K562 (cell line): ENCODE measurements around the gene FUCA1. TPM values are rescaled to one million over a fixed set of nuclear protein-coding genes. Genes with fewer than 3 reads are reported as not detected.

Experiments
- ATAC-seq: fragments of 200-7000 bp; cut with Tn5 transposase; 3 replicates; pipeline ENCODE4 v1.9.1; 2020; ENCODE audit warnings: moderate library complexity
- BruUV-seq: library from RNA; stranded (reverse); fragments of 400-500 nt; replicated peaks from 2 replicates; lab custom pipeline; 2021; lab: Mats Ljungman, UMichigan
- CTCF ChIA-PET: fragments of 300-600 bp; formaldehyde crosslinking; extraction: SDS; loops from one replicate; lab custom pipeline; 2021; ENCODE audit warnings: low intra/inter-chr PET ratio; lab: Yijun Ruan, JAX
- POLR2A ChIA-PET: fragments of 300-600, 350-650 bp; sonication (Branson Sonifier 250); formaldehyde crosslinking; extraction: SDS; loops from one replicate; lab custom pipeline; 2021; ENCODE audit warnings: antibody characterized with exemption, inconsistent platforms; lab: Yijun Ruan, JAX
- DNase-seq, 4 experiments: peaks; one replicate each; pipeline versions ENCODE4 v3.0.0 to v3.0.0-alpha.2; 2011 to 2018; ENCODE audit warnings: low spot score in 3 of 4, mixed read lengths in 3 of 4; ENCODE audit errors: extremely low read depth in 1 of 4
- FAIRE-seq: peaks from 2 replicates; lab custom pipeline; 2011; peaks lifted over from hg19 to GRCh38; lab: Jason Lieb, UNC
- H2AFZ ChIP-seq: 2 replicates; pipeline ENCODE4 v1.6.0; 2011; ENCODE audit warnings: low read depth, low read length, control low read depth, inconsistent platforms
- H3K27ac ChIP-seq: fragments of 200-600 bp; 3 replicates; pipeline ENCODE4 v1.8.0; 2011; ENCODE audit warnings: low read depth, mild to moderate bottlenecking, control low read depth, inconsistent platforms, low read length, moderate library complexity, mixed read lengths; ENCODE audit errors: extremely low read depth
- H3K27me3 ChIP-seq, 2 experiments: fragments of 300-600 bp in 1 of 2; 2 replicates in 1 of 2; 3 replicates in 1 of 2; pipeline versions ENCODE4 v1.6.0 to v1.8.0; 2011; ENCODE audit warnings: inconsistent platforms in 2 of 2, low read length in 2 of 2, mild to moderate bottlenecking in 1 of 2, mixed read lengths in 1 of 2, moderate library complexity in 1 of 2; ENCODE audit not compliant: control insufficient read depth in 2 of 2, insufficient read depth in 2 of 2
- H3K36me3 ChIP-seq: fragments of 300-600 bp; 3 replicates; pipeline ENCODE4 v1.8.0; 2011; ENCODE audit warnings: mild to moderate bottlenecking, low read length, inconsistent platforms; ENCODE audit not compliant: control insufficient read depth, insufficient read depth
- H3K4me1 ChIP-seq, 2 experiments: fragments of 200-600 bp in 1 of 2; replicated peaks in 1 of 2; 2 replicates in 1 of 2; 3 replicates in 1 of 2; pipeline versions ENCODE4 v1.5.1 to v1.8.0; 2011; ENCODE audit warnings: inconsistent platforms in 2 of 2, low read length in 2 of 2, mild to moderate bottlenecking in 1 of 2, mixed read lengths in 1 of 2, moderate library complexity in 1 of 2; ENCODE audit not compliant: control insufficient read depth in 2 of 2, insufficient read depth in 2 of 2
- H3K4me2 ChIP-seq: 2 replicates; pipeline ENCODE4 v1.6.1; 2011; ENCODE audit warnings: low read length, control low read depth, inconsistent platforms, mixed read lengths; ENCODE audit not compliant: insufficient read depth
- H3K4me3 ChIP-seq: fragments of 200-600 bp; sonication (generic), shearing (Covaris generic); 2 replicates; pipeline ENCODE4 v1.5.1; 2016; ENCODE audit warnings: control low read depth, inconsistent platforms
- H3K79me2 ChIP-seq: fragments of 200-600 bp; 3 replicates; pipeline ENCODE4 v1.8.0; 2011; ENCODE audit warnings: low read length, inconsistent platforms; ENCODE audit not compliant: control insufficient read depth, insufficient read depth
- H3K9ac ChIP-seq, 2 experiments: 2 replicates each; pipeline versions ENCODE4 v1.6.0 to v1.6.1; 2011; ENCODE audit warnings: low read depth in 2 of 2, low read length in 2 of 2, control low read depth in 1 of 2, inconsistent platforms in 1 of 2, mild to moderate bottlenecking in 1 of 2, mixed read lengths in 1 of 2; ENCODE audit not compliant: insufficient read depth in 1 of 2
- H3K9me1 ChIP-seq: one replicate; pipeline ENCODE4 v1.6.0; 2011; ENCODE audit warnings: inconsistent platforms, mild to moderate bottlenecking, low read length, moderate library complexity; ENCODE audit not compliant: control insufficient read depth, insufficient read depth
- H3K9me3 ChIP-seq: replicated peaks from 2 replicates; pipeline ENCODE4 v1.5.1; 2011; ENCODE audit warnings: low read depth, low read length, inconsistent platforms; ENCODE audit not compliant: control insufficient read depth, insufficient read depth
- H4K20me1 ChIP-seq: replicated peaks from 2 replicates; pipeline ENCODE4 v1.6.1; 2011; ENCODE audit warnings: low read length, inconsistent platforms, mixed read lengths; ENCODE audit not compliant: control insufficient read depth, insufficient read depth
- ARID1B ChIP-seq: fragments of 450-650 bp; IDR thresholded peaks from 2 replicates; pipeline ENCODE4 v1.6.1; 2016; ENCODE audit warnings: antibody characterized with exemption, mild to moderate bottlenecking, inconsistent platforms
- CBFA2T3 ChIP-seq: fragments of 450-650 bp; IDR thresholded peaks from 2 replicates; pipeline ENCODE4 v1.6.1; 2017
- CREB3 ChIP-seq: fragments of 450-650 bp; conservative IDR thresholded peaks from 2 replicates; pipeline ENCODE4 v1.6.1; 2016; ENCODE audit warnings: missing genetic modification characterization, low read depth, mild to moderate bottlenecking, missing compliant biosample characterization, moderate library complexity
- ESRRA ChIP-seq: fragments of 450-650 bp; IDR thresholded peaks from 2 replicates; pipeline ENCODE4 v1.6.1; 2014; ENCODE audit warnings: low read depth, mild to moderate bottlenecking, moderate library complexity, borderline replicate concordance
- JUND ChIP-seq, 2 experiments: IDR thresholded peaks; 2 replicates in 1 of 2; 3 replicates in 1 of 2; pipeline ENCODE4 v1.6.1; 2011; ENCODE audit warnings: borderline replicate concordance in 2 of 2, low read depth in 2 of 2, low read length in 2 of 2, improper control_type of control experiment in 1 of 2, missing biosample characterization in 1 of 2, missing genetic modification characterization in 1 of 2, missing genetic modification reagents in 1 of 2
- MEIS2 ChIP-seq: fragments of 450-650 bp; IDR thresholded peaks from 2 replicates; pipeline ENCODE4 v1.6.1; 2014; ENCODE audit warnings: mild to moderate bottlenecking; ENCODE audit not compliant: partially characterized antibody
- RBM39 ChIP-seq: fragments of 200-400 bp; formaldehyde crosslinking; optimal IDR thresholded peaks from 2 replicates; pipeline ENCODE3; 2018; ENCODE audit warnings: low read depth, low read length
- RCOR1 ChIP-seq, 2 experiments: IDR thresholded peaks; 2 replicates each; pipeline ENCODE4 v1.6.1; 2012; ENCODE audit warnings: low read depth in 2 of 2, low read length in 2 of 2, borderline replicate concordance in 1 of 2, improper control_type of control experiment in 1 of 2
- SMAD3 ChIP-seq: fragments of 450-650 bp; formaldehyde crosslinking; conservative IDR thresholded peaks from 2 replicates; pipeline ENCODE4 v1.4.0; 2020; ENCODE audit warnings: mild to moderate bottlenecking
- TAL1 ChIP-seq: fragments of 450-650 bp; IDR thresholded peaks from 2 replicates; pipeline ENCODE4 v1.6.1; 2016; ENCODE audit warnings: mild to moderate bottlenecking
- TEAD4 ChIP-seq, 2 experiments: sonication (generic) in 1 of 2; formaldehyde crosslinking in 1 of 2; IDR thresholded peaks; 2 replicates each; pipeline versions ENCODE4 v1.6.1 to v1.8.0; 2012 to 2022; ENCODE audit warnings: borderline replicate concordance in 1 of 2, inconsistent platforms in 1 of 2, low read length in 1 of 2, mild to moderate bottlenecking in 1 of 2, missing genetic modification reagents in 1 of 2
- ZBTB49 ChIP-seq: sonication (generic); formaldehyde crosslinking; IDR thresholded peaks from 2 replicates; pipeline ENCODE4 v1.8.0; 2022; ENCODE audit warnings: missing genetic modification reagents, mild to moderate bottlenecking, borderline replicate concordance
- ZNF224 ChIP-seq: sonication (generic); formaldehyde crosslinking; IDR thresholded peaks from 2 replicates; pipeline ENCODE4 v1.8.0; 2022; ENCODE audit warnings: mild to moderate bottlenecking, missing genetic modification reagents
- ZNF766 ChIP-seq: fragments of 200-800 bp; sonication (Bioruptor generic); conservative IDR thresholded peaks from 2 replicates; pipeline ENCODE4 v1.6.1; 2016; ENCODE audit warnings: missing genetic modification characterization, missing compliant biosample characterization
- WGBS: fragments of 100-300 bp; shearing (Covaris generic); methylation state at CpG from one replicate; pipeline ENCODE4 v1.1.6; 2016; ENCODE audit warnings: low coverage, mixed read lengths; ENCODE audit not compliant: insufficient coverage; ENCODE audit errors: missing lambda C conversion rate; 5-methylcytosine and 5-hydroxymethylcytosine counted together
- in situ Hi-C: fragments of 300-500 bp; cut with MboI; formaldehyde crosslinking; loops from 4 replicates; pipeline ENCODE4 v1.15.0; 2018; ENCODE audit warnings: inconsistent platforms, mixed read lengths
- intact Hi-C: fragments of 100-400 bp; cut with micrococcal nuclease; formaldehyde crosslinking; loops from 2 replicates; pipeline ENCODE4 v1.14.2; 2022
- polyA plus RNA-seq, 8 experiments: library from polyadenylated mRNA; depleted of rRNA in 4 of 8; stranded (reverse) in 5 of 8; unstranded in 3 of 8; fragments of >200 nt; fragmentation: Nextera tagmentation in 2 of 8; fragmentation: Illumina TruSeq in 1 of 8; extraction: Ambion mirVana in 2 of 8; extraction: Trizol in 1 of 8; gene quantifications; 2 replicates each; pipeline versions ENCODE4 v1.2.1 to v1.2.3, GENCODE V29; 2011 to 2014; ENCODE audit warnings: inconsistent platforms in 1 of 8, missing spikeins in 1 of 8
- total RNA-seq, 7 experiments: library from RNA; depleted of rRNA in 6 of 7; stranded (reverse); fragments of >200 nt in 6 of 7; fragmentation: Illumina TruSeq in 2 of 7; extraction: Trizol in 2 of 7; gene quantifications; 2 replicates each; pipeline versions ENCODE4 v1.2.1 to v1.2.3, GENCODE V29; 2011 to 2021; ENCODE audit warnings: low replicate concordance in 1 of 7

FUCA1 gene
- total and polyA plus RNA-seq, 9 of the 15 experiments (the other 6 are each of a cell fraction or from before 2014, with no cell fraction given) = 7.0 to 20.5 (median 13.5) TPM

GRCh38 chr1:23899070-23899469, 31.0 kb upstream of the FUCA1 start:
- FAIRE-seq (peak; percentile 70), DNase-seq (no peak), ATAC-seq (no peak)
- no peak overlapping the region for H3K9ac ChIP-seq
- H3K27me3 ChIP-seq = peaks cover 4 to 21% of the 10 kb centered on the region in 2 experiments; a peak in 4 of 5 replicates
- H3K79me2 ChIP-seq = no peaks in the 10 kb centered on the region
- no peak overlapping the region for H3K4me3 ChIP-seq
- POLR2A ChIA-PET = no interaction called here
- no peak for TF ChIP-seq ZNF224 (CRISPR knock-in tag)
- peak; percentile 71 for TF ChIP-seq ZNF766 (CRISPR knock-in tag)
- TF ChIP-seq ZBTB49 = no peak
- TF ChIP-seq ESRRA = peak; percentile 68
- peak; percentile 34 for TF ChIP-seq MEIS2
- no peak for TF ChIP-seq RBM39
- peak; percentile 56; the same call in 1 of the 2 replicates for TF ChIP-seq TEAD4 (IDR thresholded peaks at IDR 0.05; ENCODE audit: low read length)
- no peak for TF ChIP-seq TEAD4 (CRISPR knock-in tag; IDR thresholded peaks at IDR 0.05; ENCODE audit: borderline replicate concordance)
- TF ChIP-seq JUND (IDR thresholded peaks at IDR 0.05; ENCODE audit: borderline replicate concordance, low read depth, low read length) = 0 out of 2 replicates have a peak, but pooled peaks have one; percentile 10
- TF ChIP-seq JUND (tag; IDR thresholded peaks at IDR 0.05; ENCODE audit: borderline replicate concordance, low read depth, low read length) = no peak; the same call in 2 of the 3 replicates
- 0 out of 2 replicates have a peak, but pooled peaks have one; percentile 29 for TF ChIP-seq SMAD3 (CRISPR knock-in tag)
- TF ChIP-seq CREB3 = peak; percentile 55; the same call in 1 of the 2 replicates
- 0 out of 4 replicates have a peak, but pooled peaks of 1 of the 2 experiments have one; percentile 29 for TF ChIP-seq RCOR1 (IDR thresholded peaks at IDR 0.05; ENCODE audit: borderline replicate concordance in 1 of 2, low read depth in 2 of 2, low read length in 2 of 2)
- TF ChIP-seq TAL1 = 0 out of 2 replicates have a peak, but pooled peaks have one; percentile 22
- peak; percentile 50 for TF ChIP-seq CBFA2T3
- TF ChIP-seq ARID1B = peak; percentile 40
- intact Hi-C loops = no loop called here
- BruUV-seq = no TSS peak
- 0% methylated on average over 3 of the region's 3 CpGs for WGBS
- no peak overlapping the region for H3K4me2 ChIP-seq
- CTCF ChIA-PET = no interaction called here
- H3K9me1 ChIP-seq = no peaks in the 10 kb centered on the region
- no peaks in the 10 kb centered on the region for H3K9me3 ChIP-seq
- H4K20me1 ChIP-seq = no peaks in the 10 kb centered on the region
- H3K27ac ChIP-seq = no peak overlapping the region
- H3K36me3 ChIP-seq = no peaks in the 10 kb centered on the region
- H2AFZ ChIP-seq = no peak overlapping the region
- H3K4me1 ChIP-seq = peaks cover 3 to 5% of the 10 kb centered on the region in 2 experiments; a peak in 3 of 5 replicates
- in situ Hi-C loops = no loop called here
